Ishikawa (cell line): Measurements from ENCODE around the gene TMPRSS2.
A peak's percentile ranks its signal among the peaks of the same experiment; 100 is the strongest.

Experiments used
- CEBPB ChIP-seq: IDR thresholded peaks from 2 replicates; pipeline ENCODE4 v1.6.1; 2012
- EGR1 ChIP-seq: IDR thresholded peaks from 2 replicates; pipeline ENCODE4 v1.6.1; 2012
- EP300 ChIP-seq: IDR thresholded peaks from 2 replicates; pipeline ENCODE4 v1.6.1; 2012; ENCODE audit warnings: borderline replicate concordance
- FOXM1 ChIP-seq: IDR thresholded peaks from 2 replicates; pipeline ENCODE4 v1.6.1; 2012; ENCODE audit warnings: low read depth, borderline replicate concordance
- NFIC ChIP-seq: IDR thresholded peaks from 2 replicates; pipeline ENCODE4 v1.6.1; 2012
- RAD21 ChIP-seq: IDR thresholded peaks from 2 replicates; pipeline ENCODE4 v1.6.1; 2012; ENCODE audit warnings: low read depth
- TAF1 ChIP-seq: IDR thresholded peaks from 2 replicates; pipeline ENCODE4 v1.6.1; 2012; ENCODE audit warnings: low read depth, mild to moderate bottlenecking
- TCF12 ChIP-seq: IDR thresholded peaks from 2 replicates; pipeline ENCODE4 v1.6.1; 2012; ENCODE audit warnings: low read depth
- TEAD4 ChIP-seq: IDR thresholded peaks from 2 replicates; pipeline ENCODE4 v1.6.1; 2012
- YY1 ChIP-seq: IDR thresholded peaks from 2 replicates; pipeline ENCODE4 v1.6.1; 2012; ENCODE audit warnings: low read depth
- ZBTB7A ChIP-seq: IDR thresholded peaks from 2 replicates; pipeline ENCODE4 v1.6.1; 2012; ENCODE audit warnings: low read depth
- TF ChIP-seq, protein P1 (sequence below): IDR thresholded peaks from 2 replicates; pipeline ENCODE4 v1.6.1; 2012
- TF ChIP-seq, protein P2 (sequence below): IDR thresholded peaks from 2 replicates; pipeline ENCODE4 v1.6.1; 2012; ENCODE audit warnings: low read depth, mild to moderate bottlenecking

DNA sequence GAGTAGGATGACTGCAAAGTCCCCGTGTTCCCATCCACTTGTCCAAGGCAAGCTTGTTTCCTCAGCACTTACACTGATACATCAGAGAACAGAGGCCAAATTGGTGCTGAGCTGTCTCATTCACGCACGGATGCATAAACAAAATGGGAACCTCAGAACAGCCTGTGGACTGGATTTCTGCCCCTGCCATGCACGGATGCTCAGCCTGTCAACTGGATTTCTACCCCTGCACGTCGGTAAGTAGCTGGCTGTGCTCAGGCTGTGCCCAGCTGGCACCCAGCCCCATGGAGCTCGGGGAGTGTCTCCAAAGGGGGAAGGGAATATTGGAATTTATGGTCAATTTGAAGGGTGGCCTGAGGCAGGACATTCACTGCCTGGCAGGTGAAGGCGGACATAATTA lies 40.8 kb upstream of the TMPRSS2 start:
- TF ChIP-seq FOXM1 (peak; percentile 44; the same call in 1 of the 2 replicates), EP300 (peak; percentile 89), RAD21 (peak; percentile 27; the same call in 1 of the 2 replicates), TCF12 (peak; percentile 92), NFIC (peak; percentile 91), TEAD4 (peak; percentile 72), ZBTB7A (no peak), TAF1 (no peak), YY1 (peak; percentile 57; the same call in 1 of the 2 replicates), EGR1 (no peak), CEBPB (no peak; the same call in 1 of the 2 replicates)
- TF ChIP-seq, protein P1, sequence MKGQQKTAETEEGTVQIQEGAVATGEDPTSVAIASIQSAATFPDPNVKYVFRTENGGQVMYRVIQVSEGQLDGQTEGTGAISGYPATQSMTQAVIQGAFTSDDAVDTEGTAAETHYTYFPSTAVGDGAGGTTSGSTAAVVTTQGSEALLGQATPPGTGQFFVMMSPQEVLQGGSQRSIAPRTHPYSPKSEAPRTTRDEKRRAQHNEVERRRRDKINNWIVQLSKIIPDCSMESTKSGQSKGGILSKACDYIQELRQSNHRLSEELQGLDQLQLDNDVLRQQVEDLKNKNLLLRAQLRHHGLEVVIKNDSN: no peak
- TF ChIP-seq, protein P2, sequence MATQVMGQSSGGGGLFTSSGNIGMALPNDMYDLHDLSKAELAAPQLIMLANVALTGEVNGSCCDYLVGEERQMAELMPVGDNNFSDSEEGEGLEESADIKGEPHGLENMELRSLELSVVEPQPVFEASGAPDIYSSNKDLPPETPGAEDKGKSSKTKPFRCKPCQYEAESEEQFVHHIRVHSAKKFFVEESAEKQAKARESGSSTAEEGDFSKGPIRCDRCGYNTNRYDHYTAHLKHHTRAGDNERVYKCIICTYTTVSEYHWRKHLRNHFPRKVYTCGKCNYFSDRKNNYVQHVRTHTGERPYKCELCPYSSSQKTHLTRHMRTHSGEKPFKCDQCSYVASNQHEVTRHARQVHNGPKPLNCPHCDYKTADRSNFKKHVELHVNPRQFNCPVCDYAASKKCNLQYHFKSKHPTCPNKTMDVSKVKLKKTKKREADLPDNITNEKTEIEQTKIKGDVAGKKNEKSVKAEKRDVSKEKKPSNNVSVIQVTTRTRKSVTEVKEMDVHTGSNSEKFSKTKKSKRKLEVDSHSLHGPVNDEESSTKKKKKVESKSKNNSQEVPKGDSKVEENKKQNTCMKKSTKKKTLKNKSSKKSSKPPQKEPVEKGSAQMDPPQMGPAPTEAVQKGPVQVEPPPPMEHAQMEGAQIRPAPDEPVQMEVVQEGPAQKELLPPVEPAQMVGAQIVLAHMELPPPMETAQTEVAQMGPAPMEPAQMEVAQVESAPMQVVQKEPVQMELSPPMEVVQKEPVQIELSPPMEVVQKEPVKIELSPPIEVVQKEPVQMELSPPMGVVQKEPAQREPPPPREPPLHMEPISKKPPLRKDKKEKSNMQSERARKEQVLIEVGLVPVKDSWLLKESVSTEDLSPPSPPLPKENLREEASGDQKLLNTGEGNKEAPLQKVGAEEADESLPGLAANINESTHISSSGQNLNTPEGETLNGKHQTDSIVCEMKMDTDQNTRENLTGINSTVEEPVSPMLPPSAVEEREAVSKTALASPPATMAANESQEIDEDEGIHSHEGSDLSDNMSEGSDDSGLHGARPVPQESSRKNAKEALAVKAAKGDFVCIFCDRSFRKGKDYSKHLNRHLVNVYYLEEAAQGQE: no peak
